Common myeloid progenitor, CD34-positive (primary cell): ENCODE data around the gene PRKCQ.

ENCODE experiments used
- CTCF ChIA-PET: fragments of 350-600 bp; sonication (Branson Sonifier 250); formaldehyde crosslinking; loops from one replicate; lab custom pipeline; 2021; ENCODE audit warnings: antibody characterized with exemption; lab: Charles Lee
- POLR2A ChIA-PET: fragments of 350-600 bp; sonication (Branson Sonifier 250); formaldehyde crosslinking; loops from one replicate; lab custom pipeline; 2021; ENCODE audit warnings: antibody characterized with exemption; lab: Charles Lee
- DNase-seq, 3 donors: peaks; one replicate each; pipeline versions ENCODE4 v3.0.0 to v3.0.0-alpha.2; 2013
- H3K27ac ChIP-seq, 2 experiments: 1 replicate in 1 of 2; 2 replicates in 1 of 2; pipeline ENCODE4 v1.7.0; 2013; ENCODE audit warnings: inconsistent platforms in 2 of 2, low read length in 2 of 2, mild to moderate bottlenecking in 2 of 2, low read depth in 1 of 2, moderate library complexity in 1 of 2; ENCODE audit not compliant: severe bottlenecking in 2 of 2, insufficient read depth in 1 of 2, poor library complexity in 1 of 2
- H3K27me3 ChIP-seq, 5 experiments: replicated peaks in 2 of 5; 1 replicate in 3 of 5; 2 replicates in 2 of 5; pipeline versions ENCODE4 v1.6.1 to v1.7.0; 2013; ENCODE audit warnings: low read length in 4 of 5, mild to moderate bottlenecking in 2 of 5, moderate library complexity in 2 of 5, inconsistent platforms in 1 of 5; ENCODE audit not compliant: insufficient read depth in 5 of 5, control insufficient read depth in 4 of 5
- H3K36me3 ChIP-seq, 4 experiments: 1 replicate in 2 of 4; 2 replicates in 2 of 4; pipeline versions ENCODE4 v1.6.1 to v1.7.0; 2013; ENCODE audit warnings: low read length in 3 of 4, control low read depth in 1 of 4, mild to moderate bottlenecking in 1 of 4; ENCODE audit not compliant: control insufficient read depth in 4 of 4, insufficient read depth in 4 of 4
- H3K4me1 ChIP-seq, 4 experiments: 1 replicate in 3 of 4; 2 replicates in 1 of 4; pipeline versions ENCODE4 v1.6.1 to v1.7.1; 2013; ENCODE audit warnings: low read length in 3 of 4, mild to moderate bottlenecking in 3 of 4, control low read depth in 1 of 4, inconsistent platforms in 1 of 4, moderate library complexity in 1 of 4; ENCODE audit not compliant: control insufficient read depth in 4 of 4, insufficient read depth in 4 of 4; ENCODE audit errors: control extremely low read depth in 1 of 4
- H3K4me3 ChIP-seq, 7 experiments: 1 replicate in 4 of 7; 2 replicates in 3 of 7; pipeline versions ENCODE4 v1.5.1 to v1.7.0; 2013; ENCODE audit warnings: mild to moderate bottlenecking in 7 of 7, low read length in 6 of 7, moderate library complexity in 6 of 7, inconsistent platforms in 2 of 7, low read depth in 2 of 7, control low read depth in 1 of 7; ENCODE audit not compliant: insufficient read depth in 4 of 7, control insufficient read depth in 1 of 7; ENCODE audit errors: extremely low read depth in 1 of 7
- H3K9me3 ChIP-seq, 5 experiments: 1 replicate in 4 of 5; 2 replicates in 1 of 5; pipeline versions ENCODE4 v1.6.1 to v1.7.1; 2013; ENCODE audit warnings: low read length in 4 of 5, mild to moderate bottlenecking in 2 of 5, inconsistent platforms in 1 of 5, low read depth in 1 of 5, moderate library complexity in 1 of 5; ENCODE audit not compliant: control insufficient read depth in 4 of 5, insufficient read depth in 2 of 5; ENCODE audit errors: control extremely low read depth in 1 of 5
- WGBS: methylation state at CpG from one replicate; pipeline ENCODE4 v1.1.5; 2013; ENCODE audit not compliant: insufficient coverage; 5-methylcytosine and 5-hydroxymethylcytosine counted together

Gene PRKCQ

DNA sequence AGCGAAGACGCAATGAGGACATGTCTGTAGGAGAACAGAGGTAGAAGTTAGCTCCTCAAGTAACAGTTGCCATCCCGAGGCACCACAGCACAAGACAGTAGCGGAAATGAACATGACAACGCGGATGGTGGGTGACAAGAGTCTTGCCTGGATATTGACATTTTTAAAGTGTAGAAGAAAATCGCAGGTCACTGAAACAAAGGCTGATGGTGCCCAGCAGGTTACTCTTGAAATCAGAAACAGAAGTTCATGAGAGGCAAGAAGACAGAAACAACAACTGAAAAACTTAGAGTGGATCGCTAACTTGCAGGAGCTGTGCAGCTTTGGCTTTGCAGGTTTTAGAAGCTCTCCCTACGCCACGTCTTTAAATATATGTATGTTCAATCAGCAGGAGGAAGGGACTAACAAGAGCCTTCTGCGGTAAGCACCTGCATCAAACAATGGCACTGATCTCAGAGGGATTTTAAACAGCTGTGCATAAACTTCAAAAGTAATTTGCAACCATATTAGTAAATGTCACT is 1.8 kb downstream of the PRKCQ start:
- H3K27me3 ChIP-seq = no peaks in the 10 kb centered on the region
- peak overlapping the region in 1 of 2 experiments; percentile 88 for H3K27ac ChIP-seq
- no peaks in the 10 kb centered on the region for H3K9me3 ChIP-seq
- 14% methylated on average over 10 of the region's 11 CpGs for WGBS
- peaks cover under 1 to 8% (median 3%) of the 10 kb centered on the region in 4 experiments for H3K36me3 ChIP-seq
- H3K4me3 ChIP-seq = peak overlapping the region in 5 of 7 experiments; percentile 79 to 99 (median 87)
- H3K4me1 ChIP-seq = peaks cover 25 to 64% (median 53%) of the 10 kb centered on the region in 4 experiments
- peak in 1 of 3 donors; percentile 32 for DNase-seq
- POLR2A ChIA-PET = no interaction called here
- CTCF ChIA-PET = interaction anchor here (0.6 to 2.0 kb wide), 11 partner anchors 9 to 156 kb away, joined by 3 to 7 read pairs (median 3); no protein-coding TSS in a partner anchor

DNA sequence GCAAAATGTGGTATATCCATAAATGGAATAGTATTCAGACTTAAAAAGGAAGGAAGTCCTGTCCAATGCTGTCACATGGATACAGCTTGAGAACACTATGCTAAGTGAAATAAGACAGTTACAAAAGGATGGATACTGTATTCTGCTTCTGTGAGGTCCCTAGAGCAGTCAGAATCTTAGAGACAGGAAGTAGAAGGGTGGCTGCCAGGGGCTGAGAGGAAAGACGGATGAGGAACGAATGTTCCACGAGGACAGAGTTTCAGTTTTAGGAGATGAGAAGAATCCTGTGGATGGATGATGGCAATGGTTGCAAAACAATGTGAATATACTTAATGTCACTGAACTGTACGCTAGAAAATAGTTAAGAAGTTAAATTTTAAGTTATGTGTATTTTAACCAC is 3.8 kb downstream of the PRKCQ start:
- peaks cover 16 to 56% (median 46%) of the 10 kb centered on the region in 4 experiments for H3K4me1 ChIP-seq
- no peak overlapping the region for H3K27ac ChIP-seq
- ChIA-PET POLR2A (no interaction called here), CTCF (interaction anchor here (0.7 to 2.0 kb wide), 5 partner anchors 10 to 130 kb away, joined by 3 to 5 read pairs (median 3); no protein-coding TSS in a partner anchor)
- no peaks in the 10 kb centered on the region for H3K36me3 ChIP-seq
- 0% methylated on average over 3 of the region's 4 CpGs for WGBS
- peak in 2 of 3 donors; percentile 43 to 55 for DNase-seq
- no peaks in the 10 kb centered on the region for H3K27me3 ChIP-seq
- H3K4me3 ChIP-seq = peak overlapping the region in 3 of 7 experiments; percentile 48 to 66 (median 51)
- no peaks in the 10 kb centered on the region for H3K9me3 ChIP-seq

DNA sequence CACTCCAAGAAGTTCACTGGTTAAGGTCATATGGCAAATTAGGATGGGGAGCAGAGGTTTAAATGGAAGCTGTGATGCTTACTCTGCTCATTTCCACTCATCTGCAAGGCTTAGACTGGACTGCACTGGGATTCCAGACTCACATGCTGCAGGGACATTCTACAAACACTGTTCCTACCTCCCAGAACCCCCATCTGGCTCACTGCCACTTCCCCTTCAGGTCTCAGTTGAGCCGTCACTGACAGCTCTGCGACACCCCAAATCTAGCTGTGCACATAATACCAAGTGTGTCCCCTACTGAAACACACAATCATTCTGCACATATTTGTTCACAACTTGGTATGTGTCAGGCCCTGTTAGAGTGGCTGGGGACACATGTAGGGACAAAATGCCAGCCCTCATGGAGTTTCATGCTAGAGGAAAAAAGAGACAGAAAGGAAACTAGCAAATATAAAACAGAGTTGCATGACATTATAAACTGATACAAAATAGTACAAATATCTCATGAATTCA is 5.4 kb downstream of the PRKCQ start:
- ChIA-PET POLR2A (no interaction called here), CTCF (interaction anchor here (1.0 kb wide), 1 partner anchor 12 kb away, joined by 3 read pairs; no protein-coding TSS in a partner anchor)
- peaks cover 15 to 55% (median 47%) of the 10 kb centered on the region in 4 experiments for H3K4me1 ChIP-seq
- WGBS = 20% methylated on average over 2 of the region's 2 CpGs
- no peaks in the 10 kb centered on the region for H3K27me3 ChIP-seq
- no peak overlapping the region for H3K27ac ChIP-seq
- peak in 2 of 3 donors; percentile 32 to 41 for DNase-seq
- peaks cover 0 to 7% (median 2%) of the 10 kb centered on the region in 4 experiments for H3K36me3 ChIP-seq
- H3K9me3 ChIP-seq = no peaks in the 10 kb centered on the region
- H3K4me3 ChIP-seq = peak overlapping the region in 1 of 7 experiments; percentile 1

DNA sequence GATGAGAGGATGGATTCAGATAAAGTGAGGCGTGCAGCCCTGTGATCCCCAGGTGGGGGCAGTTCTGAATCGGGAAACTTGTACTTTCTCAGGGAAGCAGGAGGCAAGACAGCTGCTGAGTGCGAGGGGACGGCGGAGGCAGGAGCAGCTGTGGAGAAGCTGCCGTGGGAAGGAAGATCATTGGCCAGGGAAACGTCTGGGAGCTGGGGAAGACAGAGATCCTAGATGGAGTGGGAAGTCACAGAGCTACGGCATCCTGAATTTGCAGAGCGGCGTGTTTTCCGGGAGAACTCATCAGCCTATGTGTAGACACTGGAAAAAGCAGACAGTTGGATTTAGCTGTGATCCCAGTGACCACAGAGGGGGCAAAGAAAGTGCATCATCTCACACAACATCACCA is 9.2 kb downstream of the PRKCQ start:
- Histone ChIP-seq H3K36me3 (peaks cover 0 to 10% (median 4%) of the 10 kb centered on the region in 4 experiments), H3K27ac (no peak overlapping the region), H3K9me3 (no peaks in the 10 kb centered on the region), H3K4me1 (peaks cover 3 to 30% (median 18%) of the 10 kb centered on the region in 4 experiments), H3K4me3 (no peak overlapping the region), H3K27me3 (no peaks in the 10 kb centered on the region)
- CTCF ChIA-PET = interaction anchor here (1.0 to 2.2 kb wide), 4 partner anchors 8 to 77 kb away, joined by 3 to 7 read pairs (median 3); no protein-coding TSS in a partner anchor
- no peak for DNase-seq
- 99% methylated on average over 11 of the region's 11 CpGs for WGBS
- POLR2A ChIA-PET = no interaction called here

GRCh38 chr10:6569259-6569658 is 10.8 kb downstream of the PRKCQ start:
- Histone ChIP-seq H3K4me3 (no peak overlapping the region), H3K27me3 (no peaks in the 10 kb centered on the region), H3K9me3 (no peaks in the 10 kb centered on the region), H3K4me1 (peaks cover 6 to 29% (median 17%) of the 10 kb centered on the region in 4 experiments), H3K36me3 (peaks cover 0 to 10% (median 4%) of the 10 kb centered on the region in 4 experiments), H3K27ac (no peak overlapping the region)
- CTCF ChIA-PET = interaction anchor here (1.0 kb wide), 2 partner anchors 15 to 53 kb away, joined by 3 read pairs; no protein-coding TSS in a partner anchor
- DNase-seq = no peak
- POLR2A ChIA-PET = no interaction called here
- WGBS = 79% methylated on average over 7 of the region's 7 CpGs

GRCh38 chr10:6567884-6568283 is 12.2 kb downstream of the PRKCQ start:
- CTCF ChIA-PET = interaction anchor here (0.6 to 1.2 kb wide), 3 partner anchors 16 to 43 kb away, joined by 3 to 4 read pairs (median 3); no protein-coding TSS in a partner anchor

More at GRCh38 chr10:6567884-6568283, 12.2 kb downstream of the PRKCQ start:
- 90% methylated on average over 3 of the region's 8 CpGs for WGBS
- POLR2A ChIA-PET = no interaction called here
- Histone ChIP-seq H3K4me1 (peaks cover 6 to 39% (median 31%) of the 10 kb centered on the region in 4 experiments), H3K27ac (no peak overlapping the region), H3K36me3 (peaks cover 0 to 10% (median 4%) of the 10 kb centered on the region in 4 experiments), H3K9me3 (no peaks in the 10 kb centered on the region), H3K4me3 (no peak overlapping the region), H3K27me3 (no peaks in the 10 kb centered on the region)
- DNase-seq = no peak
